ENCODE results near the gene PPRC1. TPM values are rescaled to one million over a fixed set of nuclear protein-coding genes. Genes with fewer than 3 reads are reported as not detected.

The PPRC1 gene
- total RNA-seq, 1 donor from 2014 or later: 13.1 TPM

- ATAC-seq (no peak), DNase-seq (no peak)
- intact Hi-C loops (cut with micrococcal nuclease): no loop called here
Observed at GRCh38 chr10:102140913-102141540, 8.2 kb downstream of the PPRC1 start.

- intact Hi-C loops (cut with micrococcal nuclease): no loop called here
- ATAC-seq (no peak), DNase-seq (no peak)
Observed at GRCh38 chr10:102141583-102142107, 8.8 kb downstream of the PPRC1 start.

GRCh38 chr10:102146971-102147428 lies 14.2 kb downstream of the PPRC1 start:
- no peak for ATAC-seq
- DNase-seq: no peak
- intact Hi-C loops (cut with micrococcal nuclease): no loop called here

GRCh38 chr10:102147561-102147960 lies 14.7 kb downstream of the PPRC1 start:
- ATAC-seq: no peak
- DNase-seq: no peak
- intact Hi-C loops (cut with micrococcal nuclease): no loop called here

GRCh38 chr10:102148275-102148674 lies 15.4 kb downstream of the PPRC1 start:
- no peak for ATAC-seq
- intact Hi-C loops (cut with micrococcal nuclease): no loop called here
- DNase-seq: no peak

- intact Hi-C loops (cut with micrococcal nuclease): no loop called here
- ATAC-seq (no peak), DNase-seq (no peak)
Observed at GRCh38 chr10:102150970-102151773, 18.3 kb downstream of the PPRC1 start.

GRCh38 chr10:102151774-102152544 lies 19.1 kb downstream of the PPRC1 start, which contains the start of gene NOLC1:
Gene NOLC1, plus strand, starts transcription at chr10:102152389. Its CDS starts 22 bp downstream, at chr10:102152411.
- intact Hi-C loops (cut with micrococcal nuclease): no loop called here
- DNase-seq: peak; percentile 99
- peak; percentile 98 for ATAC-seq

GRCh38 chr10:102152545-102152890 lies 19.7 kb downstream of the PPRC1 start:
- no peak for DNase-seq
- intact Hi-C loops (cut with micrococcal nuclease): no loop called here
- ATAC-seq: peak; percentile 4

- intact Hi-C loops (cut with micrococcal nuclease): no loop called here
- DNase-seq (no peak), ATAC-seq (no peak)
Observed at GRCh38 chr10:102153093-102153620, 20.3 kb downstream of the PPRC1 start.

GRCh38 chr10:102154466-102155116 lies 21.8 kb downstream of the PPRC1 start:
- intact Hi-C loops (cut with micrococcal nuclease): no loop called here
- DNase-seq (no peak), ATAC-seq (no peak)

GRCh38 chr10:102157224-102157623 lies 24.4 kb downstream of the PPRC1 start:
- no peak for ATAC-seq
- no peak for DNase-seq
- intact Hi-C loops (cut with micrococcal nuclease): no loop called here

GRCh38 chr10:102159051-102159597 lies 26.3 kb downstream of the PPRC1 start:
- DNase-seq (no peak), ATAC-seq (no peak)
- intact Hi-C loops (cut with micrococcal nuclease): no loop called here

GRCh38 chr10:102159831-102160230 lies 27.0 kb downstream of the PPRC1 start:
- intact Hi-C loops (cut with micrococcal nuclease): no loop called here
- DNase-seq (no peak), ATAC-seq (no peak)

- ATAC-seq: no peak
- intact Hi-C loops (cut with micrococcal nuclease): no loop called here
- no peak for DNase-seq
Observed at GRCh38 chr10:102163342-102163989, 30.6 kb downstream of the PPRC1 start.

- intact Hi-C loops (cut with micrococcal nuclease): no loop called here
- ATAC-seq: no peak
- DNase-seq: no peak
Observed at GRCh38 chr10:102167861-102168260, 35.0 kb downstream of the PPRC1 start.

GRCh38 chr10:102170602-102171001 lies 37.8 kb downstream of the PPRC1 start:
- ATAC-seq (no peak), DNase-seq (no peak)
- intact Hi-C loops (cut with micrococcal nuclease): no loop called here

GRCh38 chr10:102172288-102172687 lies 39.4 kb downstream of the PPRC1 start:
- ATAC-seq: no peak
- intact Hi-C loops (cut with micrococcal nuclease): no loop called here
- no peak for DNase-seq

- DNase-seq: no peak
- intact Hi-C loops (cut with micrococcal nuclease): no loop called here
Observed at GRCh38 chr10:102175415-102175814, 42.6 kb downstream of the PPRC1 start.

More at GRCh38 chr10:102175415-102175814, 42.6 kb downstream of the PPRC1 start:
- peak; percentile 51 for ATAC-seq
